ENCODE data around the gene MMRN2. TPM values are rescaled to one million over a fixed set of nuclear protein-coding genes. Genes with fewer than 3 reads are reported as not detected.
"Not testable (repeated sequence)": the region's sequence is repeated elsewhere in the genome, so short reads cannot be mapped to it uniquely, and the experiment has no call there.

The MMRN2 gene
- total RNA-seq, 1 experiment from 2014 or later = 8.3 TPM

- H3K79me2 ChIP-seq (ENCODE audit: insufficient read depth, low read length); H3K36me3 ChIP-seq (ENCODE audit: control insufficient read depth in 1 of 2, insufficient read depth in 2 of 2, low read length in 2 of 2); POLR2A ChIA-PET; ATAC-seq; DNase-seq (ENCODE audit: low read depth, low spot score); H2AFZ ChIP-seq (ENCODE audit: low read depth, low read length, poor library complexity, severe bottlenecking); H3K4me2 ChIP-seq (ENCODE audit: low read length); BruUV-seq (replicated peaks); H4K20me1 ChIP-seq (ENCODE audit: insufficient read depth); RAD21 ChIA-PET (ENCODE audit: low non-redundant PET in 1 of 2, low total read pairs in 2 of 2, uncharacterized antibody in 2 of 2, unreplicated experiment in 2 of 2); H3K9ac ChIP-seq (ENCODE audit: low read length); CTCF ChIA-PET; H3K4me3 ChIP-seq (replicated peaks in 1 of 2; ENCODE audit: low read depth in 1 of 2, low read length in 2 of 2); H3K9me2 ChIP-seq (ENCODE audit: insufficient read depth); H3K9me3 ChIP-seq (ENCODE audit: control insufficient read depth in 1 of 2, insufficient read depth in 1 of 2, low read depth in 1 of 2, low read length in 2 of 2); intact Hi-C loops (cut with micrococcal nuclease); H3K4me1 ChIP-seq (ENCODE audit: control insufficient read depth in 1 of 2, insufficient read depth in 2 of 2, low read length in 2 of 2); H3K27me3 ChIP-seq (ENCODE audit: insufficient read depth, low read length); H3K27ac ChIP-seq (ENCODE audit: low read depth, low read length): not testable (repeated sequence)
Observed at GRCh38 chr10:86999802-87000403, 42.5 kb upstream of the MMRN2 start.

GRCh38 chr10:86992929-86993328, 35.5 kb upstream of the MMRN2 start:
- Histone ChIP-seq H3K9me2 (ENCODE audit: insufficient read depth) (no peaks in the 10 kb centered on the region), H3K27me3 (ENCODE audit: insufficient read depth, low read length) (no peaks in the 10 kb centered on the region), H3K36me3 (ENCODE audit: control insufficient read depth in 1 of 2, insufficient read depth in 2 of 2, low read length in 2 of 2) (no peaks in the 10 kb centered on the region), H3K27ac (ENCODE audit: low read depth, low read length) (no peak overlapping the region), H3K9me3 (ENCODE audit: control insufficient read depth in 1 of 2, insufficient read depth in 1 of 2, low read depth in 1 of 2, low read length in 2 of 2) (no peaks in the 10 kb centered on the region), H2AFZ (ENCODE audit: low read depth, low read length, poor library complexity, severe bottlenecking) (no peak overlapping the region), H3K79me2 (ENCODE audit: insufficient read depth, low read length) (no peaks in the 10 kb centered on the region), H3K4me2 (ENCODE audit: low read length) (no peak overlapping the region), H3K4me1 (ENCODE audit: control insufficient read depth in 1 of 2, insufficient read depth in 2 of 2, low read length in 2 of 2) (no peaks in the 10 kb centered on the region), H3K9ac (ENCODE audit: low read length) (no peak overlapping the region), H3K4me3 (replicated peaks in 1 of 2; ENCODE audit: low read depth in 1 of 2, low read length in 2 of 2) (no peak overlapping the region), H4K20me1 (ENCODE audit: insufficient read depth) (no peaks in the 10 kb centered on the region)
- intact Hi-C loops (cut with micrococcal nuclease) = no loop called here
- ATAC-seq = no peak
- CTCF ChIA-PET = no interaction called here
- RAD21 ChIA-PET (ENCODE audit: low non-redundant PET in 1 of 2, low total read pairs in 2 of 2, uncharacterized antibody in 2 of 2, unreplicated experiment in 2 of 2) = no interaction called here
- POLR2A ChIA-PET = no interaction called here
- no peak for TF ChIP-seq EZH2 (IDR thresholded peaks at IDR 0.05)
- no peak for TF ChIP-seq MAX (IDR thresholded peaks at IDR 0.05)
- no peak for TF ChIP-seq POLR2A (IDR thresholded peaks at IDR 0.05; ENCODE audit: borderline replicate concordance, extremely low read depth, insufficient read depth, insufficient read length)
- TF ChIP-seq, protein P1, sequence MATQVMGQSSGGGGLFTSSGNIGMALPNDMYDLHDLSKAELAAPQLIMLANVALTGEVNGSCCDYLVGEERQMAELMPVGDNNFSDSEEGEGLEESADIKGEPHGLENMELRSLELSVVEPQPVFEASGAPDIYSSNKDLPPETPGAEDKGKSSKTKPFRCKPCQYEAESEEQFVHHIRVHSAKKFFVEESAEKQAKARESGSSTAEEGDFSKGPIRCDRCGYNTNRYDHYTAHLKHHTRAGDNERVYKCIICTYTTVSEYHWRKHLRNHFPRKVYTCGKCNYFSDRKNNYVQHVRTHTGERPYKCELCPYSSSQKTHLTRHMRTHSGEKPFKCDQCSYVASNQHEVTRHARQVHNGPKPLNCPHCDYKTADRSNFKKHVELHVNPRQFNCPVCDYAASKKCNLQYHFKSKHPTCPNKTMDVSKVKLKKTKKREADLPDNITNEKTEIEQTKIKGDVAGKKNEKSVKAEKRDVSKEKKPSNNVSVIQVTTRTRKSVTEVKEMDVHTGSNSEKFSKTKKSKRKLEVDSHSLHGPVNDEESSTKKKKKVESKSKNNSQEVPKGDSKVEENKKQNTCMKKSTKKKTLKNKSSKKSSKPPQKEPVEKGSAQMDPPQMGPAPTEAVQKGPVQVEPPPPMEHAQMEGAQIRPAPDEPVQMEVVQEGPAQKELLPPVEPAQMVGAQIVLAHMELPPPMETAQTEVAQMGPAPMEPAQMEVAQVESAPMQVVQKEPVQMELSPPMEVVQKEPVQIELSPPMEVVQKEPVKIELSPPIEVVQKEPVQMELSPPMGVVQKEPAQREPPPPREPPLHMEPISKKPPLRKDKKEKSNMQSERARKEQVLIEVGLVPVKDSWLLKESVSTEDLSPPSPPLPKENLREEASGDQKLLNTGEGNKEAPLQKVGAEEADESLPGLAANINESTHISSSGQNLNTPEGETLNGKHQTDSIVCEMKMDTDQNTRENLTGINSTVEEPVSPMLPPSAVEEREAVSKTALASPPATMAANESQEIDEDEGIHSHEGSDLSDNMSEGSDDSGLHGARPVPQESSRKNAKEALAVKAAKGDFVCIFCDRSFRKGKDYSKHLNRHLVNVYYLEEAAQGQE (IDR thresholded peaks at IDR 0.05; ENCODE audit: low read depth) = no peak
- no peak for TF ChIP-seq YY1 (IDR thresholded peaks at IDR 0.05; ENCODE audit: extremely low read depth, insufficient replicate concordance, low read depth, low read length)
- TF ChIP-seq EZH2phosphoT487 (IDR thresholded peaks at IDR 0.05; ENCODE audit: borderline replicate concordance) = no peak
- TF ChIP-seq, protein P2, sequence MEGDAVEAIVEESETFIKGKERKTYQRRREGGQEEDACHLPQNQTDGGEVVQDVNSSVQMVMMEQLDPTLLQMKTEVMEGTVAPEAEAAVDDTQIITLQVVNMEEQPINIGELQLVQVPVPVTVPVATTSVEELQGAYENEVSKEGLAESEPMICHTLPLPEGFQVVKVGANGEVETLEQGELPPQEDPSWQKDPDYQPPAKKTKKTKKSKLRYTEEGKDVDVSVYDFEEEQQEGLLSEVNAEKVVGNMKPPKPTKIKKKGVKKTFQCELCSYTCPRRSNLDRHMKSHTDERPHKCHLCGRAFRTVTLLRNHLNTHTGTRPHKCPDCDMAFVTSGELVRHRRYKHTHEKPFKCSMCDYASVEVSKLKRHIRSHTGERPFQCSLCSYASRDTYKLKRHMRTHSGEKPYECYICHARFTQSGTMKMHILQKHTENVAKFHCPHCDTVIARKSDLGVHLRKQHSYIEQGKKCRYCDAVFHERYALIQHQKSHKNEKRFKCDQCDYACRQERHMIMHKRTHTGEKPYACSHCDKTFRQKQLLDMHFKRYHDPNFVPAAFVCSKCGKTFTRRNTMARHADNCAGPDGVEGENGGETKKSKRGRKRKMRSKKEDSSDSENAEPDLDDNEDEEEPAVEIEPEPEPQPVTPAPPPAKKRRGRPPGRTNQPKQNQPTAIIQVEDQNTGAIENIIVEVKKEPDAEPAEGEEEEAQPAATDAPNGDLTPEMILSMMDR (IDR thresholded peaks at IDR 0.05 in 2 of 3, conservative IDR thresholded peaks at IDR 0.05 in 1 of 3; ENCODE audit: borderline replicate concordance in 1 of 3, insufficient read depth in 1 of 3, low read depth in 2 of 3, low read length in 2 of 3) = no peak
- DNase-seq (ENCODE audit: low read depth, low spot score) = no peak
- BruUV-seq (replicated peaks) = no TSS peak
